GM10847 (cell line): ENCODE measurements around the gene LEMD3.

Source experiments
- POLR2A ChIP-seq: IDR thresholded peaks from 2 replicates; pipeline ENCODE4 v1.6.1; 2011; ENCODE audit not compliant: insufficient read length; ENCODE audit errors: extremely low read depth

Gene LEMD3

DNA sequence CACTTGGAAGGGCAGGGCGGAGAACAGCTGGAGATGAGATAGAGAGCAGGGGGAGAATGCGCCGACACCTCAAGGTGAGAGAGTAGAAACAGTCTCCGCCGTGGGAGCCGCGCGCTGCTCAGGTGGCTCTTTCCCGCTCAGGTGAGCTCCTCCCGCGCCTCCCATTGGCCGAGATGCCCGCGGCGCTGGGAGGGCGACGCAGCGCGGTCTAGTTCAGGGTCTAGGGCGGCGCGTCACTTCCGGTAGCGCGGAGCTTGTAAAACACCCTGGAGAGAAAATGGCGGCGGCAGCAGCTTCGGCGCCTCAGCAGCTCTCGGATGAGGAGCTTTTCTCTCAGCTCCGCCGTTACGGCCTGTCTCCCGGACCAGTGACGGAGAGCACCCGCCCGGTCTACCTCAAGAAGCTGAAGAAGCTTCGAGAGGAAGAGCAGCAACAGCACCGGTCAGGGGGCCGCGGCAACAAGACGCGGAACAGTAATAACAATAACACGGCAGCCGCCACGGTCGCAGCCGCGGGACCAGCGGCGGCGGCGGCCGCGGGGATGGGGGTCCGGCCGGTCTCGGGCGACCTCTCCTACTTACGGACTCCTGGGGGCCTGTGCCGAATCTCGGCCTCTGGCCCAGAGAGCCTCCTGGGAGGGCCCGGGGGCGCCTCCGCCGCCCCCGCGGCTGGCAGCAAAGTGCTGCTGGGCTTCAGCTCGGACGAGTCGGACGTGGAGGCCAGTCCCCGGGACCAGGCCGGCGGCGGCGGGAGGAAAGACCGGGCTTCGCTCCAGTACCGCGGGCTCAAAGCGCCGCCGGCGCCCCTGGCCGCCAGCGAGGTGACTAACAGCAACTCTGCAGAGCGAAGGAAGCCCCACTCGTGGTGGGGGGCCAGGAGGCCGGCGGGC, at the start of gene LEMD3:
LEMD3 (plus strand) TSS at position 264 of the 889 bp plus-strand sequence; CDS start at position 278, 14 bp downstream.
- TF ChIP-seq POLR2A = peak; percentile 92

GRCh38 chr12:65121049-65121955, 48.1 kb upstream of the LEMD3 start, which contains the start of gene WIF1:
WIF1 (minus strand) TSS chr12:65121305; CDS start chr12:65121191, 114 bp downstream.
- TF ChIP-seq POLR2A = no peak

GRCh38 chr12:65121956-65122469, 47.4 kb upstream of the LEMD3 start:
- no peak for TF ChIP-seq POLR2A

DNA sequence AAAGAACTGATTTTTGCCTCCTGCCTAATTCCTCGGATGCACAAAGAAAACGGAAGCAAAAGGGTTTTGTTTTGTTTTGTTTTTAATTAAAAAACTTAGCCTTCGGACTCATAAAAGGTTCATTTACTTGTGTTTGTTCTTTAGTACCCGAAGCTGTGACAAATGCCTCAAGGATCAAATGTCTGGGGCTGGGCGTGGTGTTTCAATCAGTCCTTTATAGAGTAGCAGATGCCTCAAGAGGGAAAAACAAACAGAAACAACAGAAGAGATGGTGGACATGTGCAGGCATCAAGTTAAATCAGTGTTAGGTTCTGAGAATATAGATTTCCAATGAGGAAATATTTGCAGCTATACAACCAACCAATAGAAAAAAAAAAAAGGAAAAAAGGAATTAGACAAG, 46.7 kb upstream of the LEMD3 start:
- no peak for TF ChIP-seq POLR2A

DNA sequence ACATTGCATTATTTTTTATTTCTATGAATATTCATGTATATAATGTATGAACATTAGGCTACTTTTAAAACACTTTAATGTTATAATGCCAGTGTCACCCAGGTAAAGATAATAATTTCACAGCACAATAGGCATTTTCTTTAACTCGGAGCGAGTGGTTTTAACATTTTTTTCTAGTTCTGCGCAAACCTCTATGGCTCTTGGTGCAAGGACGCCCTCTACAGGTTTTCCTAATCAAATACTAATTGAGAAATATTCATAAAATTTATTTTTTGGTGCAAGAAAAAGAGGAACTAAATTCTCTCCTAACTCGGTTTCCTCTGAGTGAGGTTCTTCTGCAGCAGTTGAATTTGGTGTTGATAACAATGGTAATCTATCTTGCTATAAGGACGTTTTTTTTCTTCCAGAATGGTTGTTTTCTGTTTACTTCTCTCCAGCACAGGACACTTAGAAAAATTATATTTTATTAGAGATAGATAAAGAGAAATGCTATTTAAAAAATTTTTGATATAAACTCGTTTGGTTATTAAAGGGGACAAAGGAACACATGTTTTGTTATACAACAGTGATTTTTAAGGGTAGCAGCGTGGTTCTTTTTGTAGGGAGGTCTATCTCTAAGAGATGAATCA, 45.8 kb upstream of the LEMD3 start:
- no peak for TF ChIP-seq POLR2A

GRCh38 chr12:65125247-65125646, 44.1 kb upstream of the LEMD3 start:
- TF ChIP-seq POLR2A = no peak

- no peak for TF ChIP-seq POLR2A
Observed at GRCh38 chr12:65125975-65126374, 43.4 kb upstream of the LEMD3 start.

DNA sequence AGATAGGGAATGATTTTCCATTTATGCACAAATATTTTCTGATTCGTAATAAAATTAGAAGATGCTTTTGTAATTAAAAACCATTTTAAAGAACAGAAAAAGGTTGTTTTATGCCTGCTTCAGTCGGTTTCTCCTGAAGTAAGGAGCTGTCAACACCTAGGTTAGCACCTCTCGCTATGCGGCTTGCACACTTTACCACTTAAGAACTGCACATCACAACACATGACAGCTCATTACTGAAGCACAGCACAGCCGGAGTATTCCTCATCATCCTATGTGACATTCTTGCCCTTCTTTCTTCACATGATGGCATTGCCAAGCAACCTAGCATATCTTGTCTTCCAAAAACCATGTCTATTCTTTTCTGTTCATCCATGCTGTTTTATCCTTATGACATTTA, 42.9 kb upstream of the LEMD3 start:
- TF ChIP-seq POLR2A = no peak

GRCh38 chr12:65133879-65134278, 35.5 kb upstream of the LEMD3 start:
- no peak for TF ChIP-seq POLR2A

- TF ChIP-seq POLR2A = no peak
Observed at GRCh38 chr12:65139389-65139788, 30.0 kb upstream of the LEMD3 start.

DNA sequence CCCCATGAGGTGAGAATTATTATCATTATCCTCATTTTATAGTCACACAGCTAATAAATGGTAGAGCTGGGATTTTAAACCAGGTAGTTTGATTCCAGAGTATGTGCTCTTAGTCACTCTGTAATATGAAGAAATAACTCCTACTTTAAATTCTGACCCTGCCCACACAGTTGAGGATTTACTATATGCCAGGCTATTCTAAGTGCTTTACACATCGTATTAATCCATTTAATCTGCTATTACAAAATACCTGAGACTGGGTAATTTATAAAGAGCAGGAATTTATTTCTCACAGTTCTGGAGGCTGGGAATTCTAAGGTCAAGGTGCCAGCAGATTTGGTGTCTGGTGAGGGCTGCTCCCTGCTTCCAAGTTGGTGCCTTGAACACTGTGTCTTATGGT, 28.6 kb upstream of the LEMD3 start:
- TF ChIP-seq POLR2A = no peak

DNA sequence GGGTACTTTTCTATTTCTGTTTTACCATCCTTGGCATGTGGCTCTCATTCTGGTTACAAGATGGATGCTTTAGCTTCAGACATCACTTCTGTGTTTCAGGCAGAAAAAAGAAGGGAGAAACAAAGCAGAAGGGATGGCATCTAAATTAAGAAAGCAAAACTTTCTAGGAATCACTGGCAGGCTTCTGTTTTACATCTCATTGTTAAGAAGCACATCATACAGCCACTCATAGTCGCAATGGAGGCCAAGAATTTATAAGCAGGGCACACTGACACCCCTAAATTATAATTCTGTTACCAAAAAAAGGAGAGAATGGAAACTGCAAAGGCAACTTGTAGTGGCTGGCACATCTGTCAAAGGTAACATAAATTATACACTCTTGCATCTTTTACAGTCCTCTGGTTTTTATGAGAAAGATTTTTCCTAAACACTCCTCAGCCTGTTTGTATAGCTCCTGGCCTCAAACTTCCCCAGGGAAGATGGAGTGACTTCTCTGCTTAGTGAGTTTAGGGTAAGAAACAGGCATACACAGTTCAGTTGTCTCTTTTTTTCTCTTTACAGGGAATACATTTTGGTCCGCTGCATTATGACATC, 22.0 kb upstream of the LEMD3 start:
- no peak for TF ChIP-seq POLR2A

DNA sequence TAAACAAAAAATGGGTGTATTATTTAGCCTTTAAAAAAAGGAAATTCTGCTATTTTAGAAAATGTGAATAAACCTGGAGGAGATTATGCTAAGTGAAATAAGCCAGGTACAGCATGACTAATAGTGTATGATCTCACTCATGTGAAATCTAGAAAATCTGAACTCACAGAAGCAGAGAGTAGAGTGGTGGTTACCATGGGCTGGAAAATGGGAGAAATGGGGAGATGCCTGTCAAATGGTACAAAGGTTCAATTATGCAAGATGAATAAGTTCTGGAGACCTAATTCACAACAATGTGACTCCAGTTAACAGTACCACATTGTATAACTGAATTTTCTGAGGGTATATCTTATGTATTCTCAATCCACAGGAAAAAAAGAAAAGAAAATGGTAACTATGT, 17.4 kb upstream of the LEMD3 start:
- no peak for TF ChIP-seq POLR2A

DNA sequence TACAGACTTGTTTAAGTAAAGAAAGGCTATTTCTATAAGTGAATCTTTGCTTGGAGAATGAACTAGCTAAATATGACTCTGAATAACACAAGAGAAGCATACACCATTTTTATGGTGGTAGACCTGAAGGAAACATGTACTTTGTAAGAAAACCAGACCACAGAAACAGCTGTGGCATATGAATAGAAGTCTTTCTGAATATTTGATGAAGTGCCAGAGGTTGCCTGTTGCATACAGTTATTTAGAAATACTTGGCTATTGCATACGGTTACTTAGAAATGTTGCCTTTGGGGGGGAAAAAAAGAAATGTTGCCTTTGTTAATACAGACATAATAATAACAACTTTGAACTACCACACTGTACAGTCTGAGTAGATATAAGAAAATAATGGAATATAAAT, 16.8 kb upstream of the LEMD3 start:
- no peak for TF ChIP-seq POLR2A

- no peak for TF ChIP-seq POLR2A
Observed at GRCh38 chr12:65155784-65156183, 13.6 kb upstream of the LEMD3 start.
